Measurements from ENCODE around the gene TANC1.

Gene TANC1

DNA sequence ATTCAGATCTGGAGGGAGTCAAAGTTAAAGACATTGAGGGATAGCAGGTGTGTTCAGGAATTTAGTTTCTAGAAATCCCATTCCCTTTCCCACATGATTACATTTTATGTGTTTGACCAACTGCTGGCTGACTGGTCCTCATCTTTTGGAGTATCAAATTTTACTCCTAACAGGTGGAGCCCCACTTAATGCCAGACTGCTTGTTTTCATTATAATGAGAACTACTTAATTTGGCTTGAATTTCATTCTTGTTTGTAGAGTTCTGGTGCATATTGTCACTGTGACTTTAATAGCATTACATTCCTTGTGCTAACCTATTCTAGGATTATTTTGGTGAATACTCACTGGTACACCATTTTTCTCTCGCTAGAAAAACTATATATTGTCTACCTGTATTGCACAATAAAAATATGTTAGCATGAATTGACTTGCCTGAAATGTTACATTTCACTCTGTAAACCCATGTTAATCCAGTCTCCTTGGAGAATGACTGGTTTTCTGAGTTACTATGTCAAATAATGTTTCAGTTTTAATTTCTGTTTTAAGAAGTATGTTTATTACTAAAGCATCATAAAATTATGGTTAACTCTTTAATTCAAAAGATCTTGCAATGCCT, 98.2 kb downstream of the TANC1 start:
- no peak for DNase-seq

DNA sequence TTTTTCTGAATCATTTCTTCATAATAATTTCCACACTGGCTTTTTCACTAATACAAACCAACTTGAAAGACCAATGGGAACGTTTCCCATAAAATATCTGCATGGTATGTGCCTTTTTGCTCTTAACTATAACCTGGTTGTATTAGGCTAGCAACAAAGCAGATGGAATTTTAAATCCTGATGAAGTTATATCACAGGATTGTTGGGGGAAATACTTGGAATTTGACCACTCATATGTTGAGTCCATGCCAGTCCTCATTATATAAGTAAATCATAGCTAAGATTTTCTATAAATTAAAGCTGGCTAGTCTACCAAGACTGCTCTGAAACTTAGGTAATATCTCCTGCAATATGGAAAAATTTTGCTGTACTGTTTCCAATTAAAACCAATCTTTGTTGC, 99.5 kb downstream of the TANC1 start:
- peak; percentile 66 for DNase-seq

DNA sequence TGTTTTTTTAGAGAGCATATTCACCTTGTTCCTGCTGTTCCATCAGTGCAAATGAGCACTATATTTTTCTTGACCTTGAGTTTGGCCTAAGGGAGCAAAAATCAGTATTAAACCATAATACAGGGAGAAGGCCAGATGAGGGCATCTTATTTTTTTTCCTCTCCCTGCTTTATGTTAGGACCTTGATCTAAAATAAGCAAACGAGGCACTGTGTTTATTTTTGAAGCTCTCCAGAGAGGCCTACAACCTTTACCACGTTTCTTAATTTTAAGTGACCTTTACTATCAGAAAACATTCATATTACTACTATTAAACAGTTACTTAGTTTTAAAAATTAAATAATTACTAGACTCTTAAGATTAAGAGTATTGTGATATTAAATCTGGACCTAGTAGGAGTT, 100.8 kb downstream of the TANC1 start:
- no peak for DNase-seq

DNA sequence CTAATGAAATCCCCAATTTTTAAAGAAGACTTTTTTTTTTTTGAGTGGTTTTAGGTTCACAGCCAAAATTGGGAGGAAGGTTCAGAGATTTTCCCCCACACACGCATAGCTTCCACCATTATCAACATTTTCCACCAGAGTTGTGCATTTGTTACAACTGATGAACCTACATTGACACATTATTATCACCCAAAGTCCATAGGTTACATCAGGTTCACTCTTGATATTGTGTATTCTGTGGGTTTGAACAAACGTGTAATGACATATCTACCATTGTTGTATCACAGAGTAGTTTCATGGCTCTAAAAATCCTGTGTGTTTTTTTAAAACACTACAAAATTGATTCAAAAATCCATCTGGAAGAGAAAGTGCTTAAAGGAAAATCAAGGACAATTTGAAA, 101.8 kb downstream of the TANC1 start:
- no peak for DNase-seq

DNA sequence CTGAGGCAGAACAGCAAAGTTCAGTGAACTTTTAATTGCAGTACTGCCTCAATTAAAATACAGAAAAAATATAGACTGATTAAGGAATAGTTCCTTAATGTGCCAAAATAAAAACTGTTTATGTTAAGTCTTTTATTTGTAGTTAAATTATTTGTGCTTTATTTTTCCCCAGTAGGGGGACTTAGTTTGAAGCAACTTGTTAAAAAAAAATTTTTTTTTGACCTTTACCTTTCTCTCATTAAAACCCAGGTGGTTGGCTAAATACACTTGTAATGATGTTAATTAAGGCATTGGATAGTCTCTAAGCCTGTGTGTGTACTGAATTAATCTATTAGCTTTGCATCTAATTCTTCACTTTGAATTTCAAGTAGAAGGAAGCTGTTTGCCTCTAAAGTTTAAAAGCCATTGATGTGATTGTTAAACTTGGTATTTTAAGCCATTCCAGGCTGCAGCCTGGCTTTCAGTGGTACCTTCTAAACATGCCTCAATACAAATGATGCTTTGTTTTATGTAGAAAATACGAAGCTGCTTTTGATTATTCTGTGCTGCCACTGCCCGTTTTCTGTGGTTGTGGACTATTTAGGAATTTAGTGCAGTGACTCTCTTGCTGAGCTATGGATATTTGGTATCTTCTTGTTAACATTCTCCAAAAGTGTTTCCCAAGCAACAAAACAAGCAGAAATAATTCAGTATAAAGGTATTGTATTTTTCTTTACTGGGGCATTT, 102.9 kb downstream of the TANC1 start:
- DNase-seq, result peak; percentile 84

DNA sequence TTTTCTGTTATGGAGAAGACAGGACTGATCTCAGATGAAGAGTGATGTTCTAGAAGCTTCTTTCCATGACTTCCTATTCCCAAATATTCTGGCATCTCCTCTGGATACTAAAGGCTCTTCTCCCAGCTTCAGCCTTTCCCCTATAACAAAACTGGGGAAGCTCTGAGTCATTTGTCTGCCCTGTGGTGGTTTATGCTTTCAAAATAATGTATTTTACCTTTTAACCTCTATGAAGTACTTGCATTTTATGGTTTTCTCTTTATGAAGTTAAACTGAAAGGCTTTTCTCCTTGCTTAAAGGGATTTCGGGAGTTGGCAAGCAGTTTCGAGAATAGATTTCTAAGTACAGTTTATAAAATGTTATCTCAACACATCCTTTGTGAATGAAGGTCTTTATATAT, 104.4 kb downstream of the TANC1 start:
- DNase-seq, result peak; percentile 80

DNA sequence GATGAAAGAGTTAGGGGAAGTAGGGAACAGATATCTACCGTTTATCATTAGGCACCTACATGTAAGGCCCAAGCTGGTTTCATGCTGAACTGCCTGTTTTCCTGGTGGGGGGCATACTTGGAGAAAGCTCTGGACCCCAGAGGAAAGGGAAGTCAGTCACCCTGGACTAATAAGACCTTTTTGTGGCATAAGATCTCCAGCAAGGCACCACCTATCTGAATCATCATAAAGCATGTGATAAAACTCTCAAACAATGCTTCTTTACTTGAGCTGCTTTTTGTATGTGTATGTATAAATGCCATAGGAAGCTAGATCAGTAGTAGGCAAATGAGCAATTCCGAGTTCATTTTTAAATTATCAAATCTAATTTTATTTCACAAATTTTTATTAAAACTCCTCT, 104.8 kb downstream of the TANC1 start:
- DNase-seq, result peak; percentile 51

GRCh38 chr2:159074605-159075004, 106.2 kb downstream of the TANC1 start:
- DNase-seq, result no peak

DNA sequence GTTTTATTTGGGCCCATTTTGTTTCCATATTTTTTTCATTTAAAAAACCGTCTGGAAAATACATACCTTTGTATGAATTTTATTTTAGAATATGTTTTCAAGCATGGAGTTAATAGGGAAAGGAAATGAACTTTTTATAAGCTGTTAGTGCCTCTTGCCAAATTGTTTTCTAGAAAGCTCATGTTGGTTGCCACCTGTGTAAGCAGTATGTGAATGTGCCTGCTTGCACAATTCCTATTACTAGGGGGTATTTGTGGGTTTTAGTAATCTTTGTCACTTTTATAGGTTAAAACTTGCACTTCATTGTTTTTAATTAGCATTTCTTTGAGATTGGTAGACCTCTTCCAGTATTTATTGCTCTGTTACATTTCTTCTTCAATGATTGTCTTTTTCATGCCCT, 107.3 kb downstream of the TANC1 start:
- DNase-seq, result no peak

- peak; percentile 74 for DNase-seq
Observed at GRCh38 chr2:159076241-159076640, 107.8 kb downstream of the TANC1 start.

- peak; percentile 55 for DNase-seq
Observed at GRCh38 chr2:159077869-159078268, 109.4 kb downstream of the TANC1 start.

DNA sequence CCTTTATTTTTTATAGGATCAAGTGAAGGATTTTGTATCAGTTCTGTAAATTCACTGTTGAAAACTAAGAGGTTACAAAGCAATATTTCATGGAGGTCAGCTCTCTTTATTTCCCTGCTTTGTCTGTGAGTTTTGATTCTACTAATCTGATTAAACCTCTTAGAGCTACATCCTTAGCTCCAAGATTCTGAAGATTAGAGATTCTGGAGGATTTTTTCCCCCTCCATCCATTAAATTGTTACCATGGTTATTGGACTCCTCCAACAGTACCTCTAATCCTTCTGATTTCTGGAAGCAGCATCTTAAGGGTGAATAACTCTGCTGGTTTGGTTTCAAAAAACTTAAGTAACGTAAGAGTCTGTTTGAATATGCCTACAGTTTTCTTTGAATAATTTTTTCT, 110.0 kb downstream of the TANC1 start:
- DNase-seq, result no peak

DNA sequence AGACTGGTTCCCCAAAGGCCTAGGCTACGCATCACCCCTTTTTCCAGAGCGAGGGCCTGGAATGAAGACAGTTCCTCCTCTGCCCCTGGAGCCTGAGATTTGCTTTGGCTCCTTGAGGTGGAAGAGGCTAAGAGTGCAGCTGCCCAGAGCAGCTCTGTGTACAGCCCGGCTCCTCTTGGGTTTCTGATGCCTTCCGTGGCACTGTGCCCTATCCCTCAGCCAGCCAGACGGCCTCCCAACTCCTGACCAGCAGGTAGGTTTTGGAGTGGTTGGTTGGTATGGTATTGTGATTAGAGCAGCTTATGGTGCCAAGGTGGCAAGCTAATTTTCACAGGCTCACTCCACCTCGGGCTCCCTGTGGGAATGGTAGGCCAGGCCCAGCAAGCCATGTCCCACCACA, 112.2 kb downstream of the TANC1 start:
- DNase-seq, result no peak

DNA sequence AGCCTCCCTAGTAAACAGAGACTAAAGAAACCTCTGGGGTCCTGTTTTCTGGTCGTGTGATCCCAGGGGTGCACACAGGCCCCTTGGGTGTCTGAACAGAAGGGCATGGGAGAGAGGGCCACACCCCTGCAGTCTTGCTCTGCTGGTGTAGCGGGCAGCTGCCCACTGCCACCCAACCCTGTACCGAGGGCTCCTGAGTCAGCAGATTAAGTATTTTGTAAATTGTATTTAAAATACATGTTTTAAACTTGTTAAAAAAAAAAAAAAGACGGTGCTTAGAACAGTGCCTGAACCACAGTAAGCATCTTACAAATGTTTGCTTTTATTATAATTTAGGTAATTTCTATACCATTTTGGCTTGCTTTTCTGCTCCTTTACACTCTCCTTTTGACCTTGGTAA, 113.7 kb downstream of the TANC1 start:
- DNase-seq, result no peak

DNA sequence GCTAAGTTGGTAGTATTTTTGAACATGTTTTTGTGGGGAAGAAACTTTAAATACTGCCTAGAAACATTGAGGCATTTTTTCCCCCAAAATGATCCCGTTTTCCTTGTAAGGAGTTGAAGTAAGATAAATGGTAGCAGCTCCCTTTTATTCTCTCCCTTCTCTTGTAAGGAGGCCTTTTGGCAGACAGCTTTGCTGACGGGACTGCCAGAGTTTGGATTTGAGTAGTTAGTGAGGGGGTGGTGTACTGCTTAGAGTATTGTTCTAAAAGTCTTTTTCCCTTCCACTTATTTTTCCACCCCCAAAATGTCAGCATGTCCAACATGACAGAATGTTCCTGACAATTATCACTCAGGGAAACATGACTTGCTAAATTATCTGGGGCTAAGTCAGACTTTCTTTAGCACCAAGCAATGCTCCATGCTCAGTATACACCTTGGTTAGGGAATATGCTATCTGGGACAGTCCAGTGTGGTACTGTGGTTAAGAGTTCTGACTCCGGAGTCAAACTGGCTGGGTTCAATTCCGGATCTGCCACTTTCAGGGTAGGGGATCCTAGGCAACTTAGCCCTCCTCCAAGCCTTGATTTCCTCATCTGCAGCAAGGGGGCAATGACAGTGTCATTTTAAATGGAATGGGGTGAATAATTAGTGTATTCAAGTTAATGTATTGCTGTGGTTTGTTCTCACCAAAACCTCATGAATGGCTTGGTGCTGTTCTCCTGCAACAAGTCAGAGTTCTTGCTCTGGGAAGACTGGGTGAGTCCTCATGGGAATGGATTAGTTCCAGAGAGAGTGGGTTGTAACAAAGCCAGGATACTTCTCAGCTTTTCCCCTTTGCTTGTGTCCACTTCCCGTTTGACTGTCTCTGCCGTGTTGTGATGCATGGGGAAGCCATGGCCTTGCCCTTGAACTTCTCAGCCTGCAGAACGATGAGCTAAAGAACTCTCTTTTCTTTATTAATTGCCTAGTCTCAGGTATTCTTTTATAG, 116.2 kb downstream of the TANC1 start:
- peak; percentile 72 for DNase-seq

DNA sequence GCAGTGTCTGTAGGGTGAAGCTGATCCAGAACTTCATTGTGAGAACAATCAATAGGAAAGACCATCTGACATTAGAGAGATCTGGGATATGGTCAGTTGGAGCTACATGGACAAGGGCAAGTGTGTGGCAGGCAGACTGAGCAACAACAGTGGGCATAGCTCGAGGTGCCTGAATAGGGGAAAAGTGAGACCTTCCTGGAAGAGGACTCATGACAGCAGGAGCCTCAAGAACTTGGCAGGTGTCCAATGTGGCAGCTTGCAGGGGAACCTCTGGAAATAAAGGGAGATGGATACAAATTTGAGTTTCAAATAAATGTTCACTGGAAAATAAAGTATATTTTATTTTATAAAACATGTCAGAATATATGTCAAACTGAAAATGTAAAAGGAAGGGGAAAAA, 117.9 kb downstream of the TANC1 start:
- no peak for DNase-seq

GRCh38 chr2:159086826-159087225, 118.4 kb downstream of the TANC1 start:
- no peak for DNase-seq

- no peak for DNase-seq
Observed at GRCh38 chr2:159088906-159089305, 120.5 kb downstream of the TANC1 start.

DNA sequence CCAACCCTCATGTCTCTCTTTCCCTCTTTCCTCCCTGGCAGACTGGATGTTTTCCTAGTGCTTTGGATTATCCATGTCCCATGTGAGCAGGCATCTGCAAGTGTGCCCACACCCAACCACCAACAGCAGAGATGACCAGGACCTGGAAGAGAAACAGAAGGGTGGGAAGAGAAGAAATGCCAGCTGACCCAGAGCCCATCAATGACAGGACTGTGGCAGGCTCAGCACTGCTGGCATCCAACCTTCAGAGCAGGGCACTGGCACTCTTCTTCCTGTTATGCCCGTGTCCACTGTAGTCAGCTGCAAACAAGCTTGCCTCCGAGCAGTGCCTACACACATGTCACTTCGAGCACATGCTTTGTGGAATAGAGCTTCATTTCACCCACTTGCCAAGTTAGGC, 121.1 kb downstream of the TANC1 start:
- DNase-seq, result no peak

- DNase-seq, result no peak
Observed at GRCh38 chr2:159090514-159091201, 122.2 kb downstream of the TANC1 start.

DNA sequence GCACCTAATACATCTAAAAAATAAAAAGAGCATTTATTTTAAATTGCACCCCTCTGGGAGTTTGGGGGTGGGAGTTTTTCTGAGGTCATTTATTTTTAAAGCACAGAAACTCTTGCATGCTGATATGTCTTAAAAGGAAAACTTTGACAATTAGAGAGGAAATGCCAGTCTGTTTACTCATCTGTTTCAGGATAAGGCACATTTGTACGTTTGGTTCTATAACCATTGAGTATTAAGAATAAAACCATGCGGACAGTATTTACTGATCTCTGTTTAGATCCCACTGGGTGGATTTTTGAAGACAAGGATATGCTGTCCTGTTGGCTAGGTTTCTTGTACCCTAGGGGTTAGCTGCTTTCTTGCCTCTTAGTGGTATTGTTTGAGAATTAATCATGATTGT, 122.9 kb downstream of the TANC1 start:
- DNase-seq, result peak; percentile 82

- no peak for DNase-seq
Observed at GRCh38 chr2:159091976-159092375, 123.5 kb downstream of the TANC1 start.

DNA sequence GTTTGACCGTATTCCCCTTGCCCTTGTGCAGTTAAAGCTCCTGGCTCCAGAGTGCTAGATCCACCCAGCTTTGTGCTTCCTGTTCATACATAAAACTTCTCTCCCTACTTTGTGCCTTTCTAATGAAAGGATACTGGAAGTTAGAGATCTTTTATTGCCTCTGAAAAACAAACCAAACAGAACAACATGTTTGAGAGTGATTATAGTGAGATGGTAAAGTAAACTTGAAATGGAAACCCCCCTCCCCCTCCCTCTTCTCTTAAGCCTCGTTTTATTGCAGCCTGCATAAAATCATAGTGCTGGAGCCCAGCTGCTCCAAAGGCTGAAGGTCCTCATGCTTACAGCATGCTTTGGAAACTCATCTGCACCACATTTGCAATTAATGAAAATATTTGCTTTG, 125.1 kb downstream of the TANC1 start:
- no peak for DNase-seq
